Urothelium cell line (cell line): ENCODE measurements around the gene SLC31A1.

ENCODE experiments used
- DNase-seq: peaks from one replicate; pipeline ENCODE4 v3.0.0; 2011; ENCODE audit warnings: low spot score, mixed read lengths
- FAIRE-seq: peaks from 2 replicates; lab custom pipeline; 2011; peaks lifted over from hg19 to GRCh38; lab: Jason Lieb, UNC

SLC31A1 gene

GRCh38 chr9:113301548-113301947 is 80.2 kb downstream of the SLC31A1 start:
- no peak for FAIRE-seq
- DNase-seq: no peak

GRCh38 chr9:113302792-113303418 is 81.6 kb downstream of the SLC31A1 start, which contains the start of gene RNF183:
Gene RNF183, minus strand, starts transcription at chr9:113303376. Its CDS starts 5,192 bp downstream, at chr9:113298184.
- no peak for FAIRE-seq
- DNase-seq: no peak

GRCh38 chr9:113306566-113306965 is 85.2 kb downstream of the SLC31A1 start:
- no peak for DNase-seq

GRCh38 chr9:113307396-113307975 is 86.1 kb downstream of the SLC31A1 start:
- FAIRE-seq (no peak), DNase-seq (no peak)

More at GRCh38 chr9:113306566-113306965, 85.2 kb downstream of the SLC31A1 start:
- no peak for FAIRE-seq

GRCh38 chr9:113309204-113309813 is 88.0 kb downstream of the SLC31A1 start:
- no peak for FAIRE-seq
- DNase-seq: peak; percentile 23

GRCh38 chr9:113310538-113310937 is 89.2 kb downstream of the SLC31A1 start:
- DNase-seq (no peak), FAIRE-seq (no peak)

GRCh38 chr9:113311961-113312360 is 90.6 kb downstream of the SLC31A1 start:
- FAIRE-seq (no peak), DNase-seq (no peak)

GRCh38 chr9:113313261-113313660 is 91.9 kb downstream of the SLC31A1 start:
- no peak for DNase-seq
- no peak for FAIRE-seq
